ENCODE measurements around the gene ARHGAP6. TPM values are rescaled to one million over a fixed set of nuclear protein-coding genes. Genes with fewer than 3 reads are reported as not detected.

The ARHGAP6 gene
- total and polyA plus RNA-seq, 2 experiments from 2014 or later, result 0.26 to 0.59 TPM

- Histone ChIP-seq H3F3A (replicated peaks; ENCODE audit: low read depth) (no peaks in the 10 kb centered on the region), H3K9me2 (ENCODE audit: insufficient read depth) (no peaks in the 10 kb centered on the region), H2AFZ (no peak overlapping the region), H3K27me3 (ENCODE audit: insufficient read depth) (no peaks in the 10 kb centered on the region), H3K27ac (ENCODE audit: low read depth) (no peak overlapping the region), H3K4me2 (no peak overlapping the region), H3K36me3 (ENCODE audit: insufficient read depth) (no peaks in the 10 kb centered on the region), H3K79me2 (replicated peaks; ENCODE audit: insufficient read depth) (no peaks in the 10 kb centered on the region), H3K4me3 (no peak overlapping the region), H4K20me1 (replicated peaks; ENCODE audit: insufficient read depth) (no peaks in the 10 kb centered on the region), H3K4me1 (ENCODE audit: insufficient read depth) (no peaks in the 10 kb centered on the region)
- DNase-seq (ENCODE audit: low spot score) (no peak), ATAC-seq (no peak)
- Mint-ChIP-seq H3K9me3 (no peaks in the 10 kb centered on the region), H3K27ac (no peak overlapping the region), H3K4me3 (no peak overlapping the region), H3K27me3 (ENCODE audit: insufficient read depth, low read depth, poor library complexity) (no peaks in the 10 kb centered on the region), H3K36me3 (ENCODE audit: low read depth) (no peaks in the 10 kb centered on the region), H3K4me1 (0 out of 3 replicates have a peak, but pooled peaks cover 3% of the 10 kb centered on the region)
- TF ChIP-seq REST (IDR thresholded peaks at IDR 0.05; ENCODE audit: unreplicated experiment) (no peak), CTCF (conservative IDR thresholded peaks at IDR 0.05; ENCODE audit: low read depth in 2 of 2) (no peak), EZH2phosphoT487 (IDR thresholded peaks at IDR 0.05; ENCODE audit: unreplicated experiment) (no peak), ETS1 (IDR thresholded peaks at IDR 0.05) (no peak)
Measured at GRCh38 chrX:11530621-11531020, 135.1 kb downstream of the ARHGAP6 start.

- H3K4me1 Mint-ChIP-seq, result 0 out of 3 replicates have a peak, but pooled peaks cover 3% of the 10 kb centered on the region
- no peaks in the 10 kb centered on the region for H3K4me1 ChIP-seq (ENCODE audit: insufficient read depth)
- no peaks in the 10 kb centered on the region for H3K9me2 ChIP-seq (ENCODE audit: insufficient read depth)
- H2AFZ ChIP-seq, result no peak overlapping the region
- no peaks in the 10 kb centered on the region for H3K9me3 Mint-ChIP-seq
- no peaks in the 10 kb centered on the region for H3K27me3 ChIP-seq (ENCODE audit: insufficient read depth)
- H3K79me2 ChIP-seq (replicated peaks; ENCODE audit: insufficient read depth), result no peaks in the 10 kb centered on the region
- H4K20me1 ChIP-seq (replicated peaks; ENCODE audit: insufficient read depth), result no peaks in the 10 kb centered on the region
- no peaks in the 10 kb centered on the region for H3K27me3 Mint-ChIP-seq (ENCODE audit: insufficient read depth, low read depth, poor library complexity)
- ATAC-seq (no peak), DNase-seq (ENCODE audit: low spot score) (no peak)
- no peaks in the 10 kb centered on the region for H3K36me3 Mint-ChIP-seq (ENCODE audit: low read depth)
- H3K4me3 ChIP-seq, result no peak overlapping the region
- H3K4me3 Mint-ChIP-seq, result no peak overlapping the region
- no peak overlapping the region for H3K27ac Mint-ChIP-seq
- H3K36me3 ChIP-seq (ENCODE audit: insufficient read depth), result no peaks in the 10 kb centered on the region
- H3F3A ChIP-seq (replicated peaks; ENCODE audit: low read depth), result no peaks in the 10 kb centered on the region
- TF ChIP-seq REST (IDR thresholded peaks at IDR 0.05; ENCODE audit: unreplicated experiment), result no peak
- H3K27ac ChIP-seq (ENCODE audit: low read depth), result no peak overlapping the region
- no peak overlapping the region for H3K4me2 ChIP-seq
Measured at GRCh38 chrX:11528623-11529022, 137.1 kb downstream of the ARHGAP6 start.
